Immature natural killer cell (primary cell): ENCODE results near the gene ZNF81. TPM values are rescaled to one million over a fixed set of nuclear protein-coding genes. Genes with fewer than 3 reads are reported as not detected.
"Not testable (repeated sequence)": the region's sequence is repeated elsewhere in the genome, so short reads cannot be mapped to it uniquely, and the experiment has no call there.

ENCODE experiments used
- DNase-seq, 3 donors: peaks; one replicate each; pipeline ENCODE4 v3.0.0; 2022; ENCODE audit warnings: mixed read lengths in 1 of 3
- H3K27ac Mint-ChIP-seq, 6 donors: one replicate each; pipeline ENCODE4 v1.8.0; 2020; ENCODE audit warnings: mixed read lengths in 6 of 6, mild to moderate bottlenecking in 5 of 6, inconsistent platforms in 4 of 6, moderate library complexity in 3 of 6
- H3K27me3 Mint-ChIP-seq, 3 donors: one replicate each; pipeline ENCODE4 v1.8.0; 2020 to 2021; ENCODE audit warnings: low read depth in 3 of 3, mild to moderate bottlenecking in 3 of 3, mixed read lengths in 3 of 3, moderate library complexity in 3 of 3, inconsistent platforms in 1 of 3
- H3K36me3 Mint-ChIP-seq, 3 donors: one replicate each; pipeline ENCODE4 v1.8.0; 2020; ENCODE audit warnings: mixed read lengths in 3 of 3, inconsistent platforms in 2 of 3, mild to moderate bottlenecking in 2 of 3
- H3K4me1 Mint-ChIP-seq, 2 donors: one replicate each; pipeline ENCODE4 v1.8.0; 2020; ENCODE audit warnings: inconsistent platforms in 2 of 2, mild to moderate bottlenecking in 2 of 2, mixed read lengths in 2 of 2, moderate library complexity in 1 of 2
- H3K4me3 Mint-ChIP-seq, 5 donors: one replicate each; pipeline ENCODE4 v1.8.0; 2020; ENCODE audit warnings: mild to moderate bottlenecking in 5 of 5, mixed read lengths in 5 of 5, inconsistent platforms in 3 of 5, moderate library complexity in 3 of 5
- H3K9me3 Mint-ChIP-seq, 6 donors: one replicate each; pipeline ENCODE4 v1.8.0; 2020; ENCODE audit warnings: mild to moderate bottlenecking in 6 of 6, mixed read lengths in 6 of 6, inconsistent platforms in 4 of 6, moderate library complexity in 3 of 6
- polyA plus RNA-seq, 3 donors: library from polyadenylated mRNA; unstranded; fragments of 300-500 nt; fragmentation: Illumina TruSeq; gene quantifications; one replicate each; pipeline ENCODE4 v1.2.3, GENCODE V29; 2021

ZNF81 gene
- polyA plus RNA-seq, 3 donors from 2014 or later = 7.0 to 8.6 (median 7.6) TPM

- Mint-ChIP-seq H3K4me1 (no peaks in the 10 kb centered on the region), H3K4me3 (no peak overlapping the region), H3K27me3 (peaks cover 0 to 4% (median 2%) of the 10 kb centered on the region in 3 donors), H3K36me3 (no peaks in the 10 kb centered on the region), H3K27ac (no peak overlapping the region), H3K9me3 (no peaks in the 10 kb centered on the region)
- DNase-seq = no peak
These were observed 20.5 kb upstream of the ZNF81 start for GRCh38 chrX:47815901-47816845.

- Mint-ChIP-seq H3K9me3 (no peaks in the 10 kb centered on the region), H3K27me3 (peaks cover 0 to 4% (median 2%) of the 10 kb centered on the region in 3 donors), H3K36me3 (no peaks in the 10 kb centered on the region), H3K27ac (no peak overlapping the region), H3K4me1 (no peaks in the 10 kb centered on the region), H3K4me3 (no peak overlapping the region)
- DNase-seq = no peak
These were observed 19.3 kb upstream of the ZNF81 start for GRCh38 chrX:47817421-47817820.

GRCh38 chrX:47817897-47818296 lies 18.8 kb upstream of the ZNF81 start:
- Mint-ChIP-seq H3K27me3 (peaks cover 0 to 2% (median 2%) of the 10 kb centered on the region in 3 donors), H3K36me3 (no peaks in the 10 kb centered on the region), H3K4me1 (no peaks in the 10 kb centered on the region), H3K9me3 (no peaks in the 10 kb centered on the region), H3K4me3 (no peak overlapping the region), H3K27ac (no peak overlapping the region)
- DNase-seq = no peak

GRCh38 chrX:47828984-47829383 lies 7.7 kb upstream of the ZNF81 start:
- no peak for DNase-seq
- no peak overlapping the region for H3K27ac Mint-ChIP-seq
- H3K36me3 Mint-ChIP-seq = no peaks in the 10 kb centered on the region
- H3K4me1 Mint-ChIP-seq = no peaks in the 10 kb centered on the region
- H3K9me3 Mint-ChIP-seq = no peaks in the 10 kb centered on the region
- no peak overlapping the region for H3K4me3 Mint-ChIP-seq
- peaks cover 0 to 4% (median 2%) of the 10 kb centered on the region in 3 donors for H3K27me3 Mint-ChIP-seq

GRCh38 chrX:47831788-47832187 lies 4.9 kb upstream of the ZNF81 start:
- peaks cover 2 to 10% (median 5%) of the 10 kb centered on the region in 3 donors for H3K27me3 Mint-ChIP-seq
- DNase-seq = peak; percentile 44 to 57 (median 52)
- H3K4me1 Mint-ChIP-seq = peaks cover 7 to 8% of the 10 kb centered on the region in 2 donors
- H3K9me3 Mint-ChIP-seq = no peaks in the 10 kb centered on the region
- H3K36me3 Mint-ChIP-seq = no peaks in the 10 kb centered on the region
- H3K4me3 Mint-ChIP-seq = no peak overlapping the region
- no peak overlapping the region for H3K27ac Mint-ChIP-seq

GRCh38 chrX:47838361-47838760 lies 1.7 kb downstream of the ZNF81 start:
- Mint-ChIP-seq H3K36me3 (peaks cover 0 to 6% (median 0%) of the 10 kb centered on the region in 3 donors), H3K27ac (peak overlapping the region in 5 of 6 donors; percentile 6 to 90 (median 36)), H3K9me3 (no peaks in the 10 kb centered on the region), H3K4me1 (peaks cover 21 to 24% of the 10 kb centered on the region in 2 donors), H3K4me3 (peak overlapping the region in 3 of 5 donors; percentile 7 to 90 (median 50)), H3K27me3 (peaks cover 4 to 16% (median 5%) of the 10 kb centered on the region in 3 donors)
- DNase-seq = no peak

GRCh38 chrX:47840111-47840510 lies 3.4 kb downstream of the ZNF81 start:
- Mint-ChIP-seq H3K27ac (no peak overlapping the region), H3K36me3 (peaks cover 0 to 6% (median 0%) of the 10 kb centered on the region in 3 donors), H3K9me3 (no peaks in the 10 kb centered on the region), H3K4me3 (no peak overlapping the region), H3K27me3 (peaks cover 4 to 16% (median 5%) of the 10 kb centered on the region in 3 donors), H3K4me1 (peaks cover 26 to 30% of the 10 kb centered on the region in 2 donors)
- DNase-seq = no peak

- no peak for DNase-seq
- Mint-ChIP-seq H3K9me3 (no peaks in the 10 kb centered on the region), H3K4me1 (peaks cover 7 to 8% of the 10 kb centered on the region in 2 donors), H3K4me3 (no peak overlapping the region), H3K36me3 (peaks cover 0 to 17% (median 3%) of the 10 kb centered on the region in 3 donors), H3K27ac (no peak overlapping the region), H3K27me3 (peaks cover 0 to 4% (median 4%) of the 10 kb centered on the region in 3 donors)
These were observed 6.7 kb downstream of the ZNF81 start for GRCh38 chrX:47843363-47843762.

- Mint-ChIP-seq H3K27ac (no peak overlapping the region), H3K4me3 (no peak overlapping the region), H3K9me3 (no peaks in the 10 kb centered on the region), H3K4me1 (peaks cover 6% of the 10 kb centered on the region in 2 donors), H3K36me3 (peaks cover 0 to 17% (median 3%) of the 10 kb centered on the region in 3 donors), H3K27me3 (peaks cover 0 to 4% (median 4%) of the 10 kb centered on the region in 3 donors)
- no peak for DNase-seq
These were observed 7.4 kb downstream of the ZNF81 start for GRCh38 chrX:47844117-47844516.

GRCh38 chrX:47846040-47846439 lies 9.3 kb downstream of the ZNF81 start:
- DNase-seq = no peak
- peaks cover 0 to 17% (median 3%) of the 10 kb centered on the region in 3 donors for H3K36me3 Mint-ChIP-seq
- H3K27me3 Mint-ChIP-seq = peaks cover 0 to 4% (median 2%) of the 10 kb centered on the region in 3 donors
- H3K9me3 Mint-ChIP-seq = no peaks in the 10 kb centered on the region
- no peak overlapping the region for H3K4me3 Mint-ChIP-seq
- peaks cover 20 to 21% of the 10 kb centered on the region in 2 donors for H3K4me1 Mint-ChIP-seq
- H3K27ac Mint-ChIP-seq = no peak overlapping the region

GRCh38 chrX:47849778-47850177 lies 13.1 kb downstream of the ZNF81 start:
- H3K4me3 Mint-ChIP-seq = peak overlapping the region in 3 of 5 donors; percentile 3 to 56 (median 26)
- no peaks in the 10 kb centered on the region for H3K9me3 Mint-ChIP-seq
- DNase-seq = no peak
- H3K27me3 Mint-ChIP-seq = peaks cover 0 to 2% (median 0%) of the 10 kb centered on the region in 3 donors
- peaks cover 17 to 31% of the 10 kb centered on the region in 2 donors for H3K4me1 Mint-ChIP-seq
- H3K36me3 Mint-ChIP-seq = peaks cover 0 to 13% (median 12%) of the 10 kb centered on the region in 3 donors
- peak overlapping the region; percentile 5 to 82 (median 64) for H3K27ac Mint-ChIP-seq

- peaks cover 17 to 31% of the 10 kb centered on the region in 2 donors for H3K4me1 Mint-ChIP-seq
- not testable (repeated sequence) for H3K9me3 Mint-ChIP-seq
These were observed 13.7 kb downstream of the ZNF81 start for GRCh38 chrX:47850389-47850788.

GRCh38 chrX:47850901-47851300 lies 14.2 kb downstream of the ZNF81 start:
- H3K36me3 Mint-ChIP-seq = peaks cover 0 to 13% (median 12%) of the 10 kb centered on the region in 3 donors
- H3K4me3 Mint-ChIP-seq = no peak overlapping the region
- peak overlapping the region in 3 of 6 donors; percentile 5 to 51 (median 48) for H3K27ac Mint-ChIP-seq
- no peaks in the 10 kb centered on the region for H3K9me3 Mint-ChIP-seq
- peaks cover 17 to 31% of the 10 kb centered on the region in 2 donors for H3K4me1 Mint-ChIP-seq
- DNase-seq = no peak
- peaks cover 0 to 2% (median 0%) of the 10 kb centered on the region in 3 donors for H3K27me3 Mint-ChIP-seq

More at GRCh38 chrX:47850389-47850788, 13.7 kb downstream of the ZNF81 start:
- Mint-ChIP-seq H3K4me3 (peak overlapping the region in 2 of 5 donors; percentile 3 to 29), H3K27ac (peak overlapping the region in 4 of 6 donors; percentile 28 to 82 (median 64)), H3K36me3 (peaks cover 0 to 13% (median 12%) of the 10 kb centered on the region in 3 donors)
- DNase-seq, H3K27me3 Mint-ChIP-seq: not testable (repeated sequence)

GRCh38 chrX:47854474-47854873 lies 17.8 kb downstream of the ZNF81 start:
- Mint-ChIP-seq H3K9me3 (no peaks in the 10 kb centered on the region), H3K4me3 (no peak overlapping the region), H3K36me3 (peaks cover 0 to 14% (median 0%) of the 10 kb centered on the region in 3 donors), H3K27me3 (peaks cover 0 to 2% (median 0%) of the 10 kb centered on the region in 3 donors), H3K4me1 (peaks cover 13 to 29% of the 10 kb centered on the region in 2 donors), H3K27ac (peak overlapping the region in 1 of 6 donors; percentile 34)
- peak in 1 of 3 donors; percentile 11 for DNase-seq
